Measurements from ENCODE around the gene MCC.

The MCC gene

DNA sequence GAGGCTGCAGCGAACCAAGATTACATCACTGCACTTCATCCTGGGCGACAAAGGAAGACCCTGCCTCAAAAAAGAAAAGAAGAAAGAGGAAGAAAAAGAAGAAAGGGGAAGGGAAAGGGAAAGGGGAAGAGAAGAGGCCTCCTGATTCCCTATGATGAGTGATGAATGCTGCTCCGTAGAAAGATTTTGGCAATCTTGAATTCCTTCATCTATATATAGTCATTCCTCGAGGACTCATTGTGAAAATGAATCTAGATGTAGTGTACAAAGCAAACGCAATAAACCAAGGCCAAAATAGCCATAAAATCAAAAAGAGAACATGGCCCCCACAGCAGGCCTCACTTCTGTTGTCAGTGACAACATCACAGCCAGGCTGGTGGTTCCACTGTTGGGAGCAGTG, 293.7 kb downstream of the MCC start:
- no peak for DNase-seq

DNA sequence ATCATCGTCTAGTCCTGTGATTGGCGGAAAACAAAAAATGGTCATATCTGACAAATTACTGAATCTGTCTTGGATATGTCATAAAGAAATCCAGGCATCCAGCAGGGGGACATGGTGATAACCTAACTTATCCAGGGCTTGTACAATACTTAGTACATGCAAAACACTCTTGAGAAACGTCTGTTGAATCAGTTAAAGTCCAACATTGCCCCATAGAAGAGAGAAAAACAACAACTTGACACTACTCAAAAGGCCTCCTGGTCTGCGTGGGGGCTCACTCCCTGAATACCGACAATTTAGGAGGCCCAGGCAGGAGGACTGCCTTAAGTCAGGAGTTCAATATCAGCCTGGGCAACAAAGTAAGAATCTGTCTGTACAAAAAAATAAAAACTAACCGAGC, 294.1 kb downstream of the MCC start:
- no peak for DNase-seq

DNA sequence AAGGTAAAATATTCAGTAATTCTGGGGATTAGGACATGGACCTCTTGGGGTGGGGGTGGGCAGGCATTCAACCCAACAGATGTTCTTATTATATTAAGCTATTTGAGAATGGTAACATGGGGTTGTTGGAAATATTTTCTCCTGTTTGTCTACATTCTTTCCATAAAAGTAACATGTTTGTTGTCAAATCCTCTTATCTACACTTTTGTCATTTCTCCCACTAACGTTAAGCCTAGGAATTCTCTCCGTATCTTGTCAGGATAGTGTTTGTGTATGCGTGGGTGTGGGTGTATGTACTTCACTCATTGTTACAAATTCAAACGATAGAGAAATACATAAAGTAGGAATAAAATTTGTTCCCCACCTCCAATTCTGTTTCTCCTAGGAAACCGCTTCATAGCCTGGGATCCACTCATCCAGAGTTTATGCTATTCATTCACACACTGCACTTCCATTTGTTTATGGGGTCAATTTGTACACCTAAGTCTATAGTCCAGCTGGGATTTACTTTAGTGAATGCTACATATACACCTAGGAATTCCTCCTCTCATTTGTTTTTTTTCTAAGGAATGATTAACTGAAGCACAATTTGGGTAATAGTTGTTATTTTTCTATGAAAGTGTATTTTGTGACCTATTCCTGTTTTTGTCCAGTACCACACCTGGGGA, 294.8 kb downstream of the MCC start:
- DNase-seq: no peak

DNA sequence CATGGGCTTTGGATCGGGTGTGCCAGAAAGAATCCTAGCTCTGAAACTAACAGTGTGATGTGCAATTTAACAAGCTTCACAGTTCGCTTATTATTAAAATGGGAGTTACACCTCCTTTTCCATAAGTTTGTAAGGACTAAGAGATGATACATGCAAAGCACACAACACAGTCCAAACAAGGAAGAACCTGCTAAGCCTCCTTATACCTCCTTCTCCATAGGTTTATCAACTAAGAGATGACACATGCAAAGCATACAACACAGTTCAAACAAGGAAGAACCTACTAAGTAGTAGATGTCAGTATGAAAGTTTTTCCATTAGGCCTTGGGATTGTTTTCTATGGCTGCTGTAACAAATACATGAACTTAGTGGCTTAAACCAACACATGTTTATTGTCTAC, 295.7 kb downstream of the MCC start:
- no peak for DNase-seq

DNA sequence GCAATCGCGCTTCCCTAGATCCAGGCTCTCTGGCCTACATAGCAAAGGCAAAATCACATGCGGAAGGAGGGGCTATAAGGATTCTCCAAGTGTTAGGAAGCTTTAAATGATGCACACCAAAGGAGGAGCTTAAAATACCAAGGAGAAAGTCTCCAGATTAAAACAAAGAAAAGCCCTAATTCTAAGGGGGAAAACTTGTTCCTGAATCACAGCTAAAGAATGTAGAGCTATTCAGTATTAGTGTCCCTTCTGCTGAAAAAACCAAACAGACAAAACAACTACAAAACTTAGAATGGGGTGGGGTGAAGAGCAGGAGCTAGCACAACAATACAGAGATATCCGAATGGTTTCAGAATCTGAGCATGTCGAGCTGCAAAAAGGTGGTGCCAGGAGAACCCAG, 297.9 kb downstream of the MCC start:
- DNase-seq: no peak

DNA sequence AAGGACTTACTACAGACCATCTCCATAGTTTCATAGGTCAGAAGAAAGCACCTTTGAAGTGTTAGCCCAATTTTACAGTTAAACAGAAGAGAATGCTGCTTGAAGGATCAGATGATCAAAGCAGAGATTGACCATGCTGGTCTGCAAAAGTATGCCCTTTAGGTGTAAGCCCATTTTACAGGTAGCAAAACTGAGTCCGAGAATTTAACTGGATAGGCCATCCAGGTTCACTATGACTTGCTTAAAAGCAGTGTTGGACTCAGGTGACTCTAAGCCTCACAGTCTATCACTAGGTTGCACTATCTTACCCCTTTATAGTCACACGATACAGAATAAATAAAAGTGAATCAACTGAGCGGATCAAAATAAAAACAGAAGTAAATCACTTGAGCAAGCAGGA, 299.0 kb downstream of the MCC start:
- DNase-seq: no peak

DNA sequence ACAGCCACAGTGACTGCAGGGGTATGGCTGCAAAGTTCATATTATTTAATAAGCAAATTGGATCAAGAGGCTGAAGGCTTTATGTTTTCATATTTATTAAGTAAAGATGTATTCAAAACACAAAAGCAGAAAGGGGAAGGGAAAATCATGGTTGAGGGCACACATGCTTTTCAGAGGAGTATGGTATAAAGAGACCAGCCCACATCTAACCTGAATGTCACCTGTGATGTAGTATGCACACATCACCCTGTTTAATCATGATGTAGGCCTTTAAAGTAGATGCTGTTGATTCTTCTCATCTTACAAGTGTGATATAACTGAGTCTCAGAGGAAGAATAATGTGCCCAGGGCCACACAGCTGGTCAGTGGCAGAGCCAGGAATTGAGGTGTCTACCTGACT, 299.8 kb downstream of the MCC start:
- DNase-seq: no peak

DNA sequence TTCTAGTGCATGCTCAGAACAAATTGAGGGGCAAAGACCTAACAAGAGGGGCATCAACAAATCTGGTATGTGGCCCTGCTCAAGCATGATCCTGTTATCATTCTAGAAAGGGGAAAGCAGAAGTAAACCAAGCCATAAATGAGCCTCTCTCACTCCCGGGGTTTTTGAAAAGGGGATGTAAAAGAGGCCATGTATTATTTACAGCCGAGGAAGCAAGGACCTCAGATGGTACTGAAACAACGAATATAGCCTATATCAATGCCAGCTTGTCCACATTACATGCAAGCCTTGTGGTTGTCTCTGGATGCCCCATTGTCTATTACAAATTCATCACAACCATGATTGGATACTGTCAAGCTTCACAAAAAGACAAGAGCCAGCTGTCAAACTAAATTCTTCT, 300.3 kb downstream of the MCC start:
- DNase-seq: no peak

DNA sequence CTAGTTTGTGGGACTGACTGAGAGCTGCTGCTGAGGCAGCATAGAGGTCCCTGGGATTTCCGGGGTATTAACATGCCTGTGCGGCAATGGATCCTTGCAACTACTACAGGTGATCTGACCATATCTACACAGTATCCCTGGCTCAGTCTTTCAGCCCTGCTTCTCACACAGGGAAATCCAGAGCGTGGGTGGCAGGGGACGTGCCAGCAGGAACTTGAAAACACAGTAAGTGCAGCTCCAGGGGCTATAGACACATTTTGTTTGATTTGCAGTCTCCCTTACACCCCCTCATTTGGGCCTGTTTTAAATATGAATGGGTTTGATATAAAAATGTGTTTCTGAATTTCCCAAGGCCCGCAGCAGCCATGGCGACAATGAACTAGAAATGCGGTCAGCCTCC, 302.2 kb downstream of the MCC start:
- DNase-seq: no peak

DNA sequence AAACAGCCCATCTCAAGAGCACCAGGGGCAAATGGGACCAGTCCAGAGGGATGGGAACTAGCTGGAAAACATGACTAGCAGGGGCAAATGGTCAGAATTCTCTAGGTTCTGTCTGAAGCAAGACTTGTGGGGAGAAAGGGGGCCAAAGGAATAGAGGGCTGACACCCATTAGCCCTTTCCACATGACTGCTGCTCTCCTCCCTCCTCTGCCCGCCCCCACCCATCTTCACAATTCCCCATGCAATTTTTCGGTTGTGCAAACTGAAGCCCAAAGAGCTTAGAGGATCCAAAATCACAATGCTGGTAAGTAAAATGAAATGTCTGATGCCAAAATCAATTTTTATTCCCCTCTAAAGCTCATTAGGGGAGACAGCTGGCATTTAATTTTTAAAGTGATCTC, 304.6 kb downstream of the MCC start:
- DNase-seq: no peak

DNA sequence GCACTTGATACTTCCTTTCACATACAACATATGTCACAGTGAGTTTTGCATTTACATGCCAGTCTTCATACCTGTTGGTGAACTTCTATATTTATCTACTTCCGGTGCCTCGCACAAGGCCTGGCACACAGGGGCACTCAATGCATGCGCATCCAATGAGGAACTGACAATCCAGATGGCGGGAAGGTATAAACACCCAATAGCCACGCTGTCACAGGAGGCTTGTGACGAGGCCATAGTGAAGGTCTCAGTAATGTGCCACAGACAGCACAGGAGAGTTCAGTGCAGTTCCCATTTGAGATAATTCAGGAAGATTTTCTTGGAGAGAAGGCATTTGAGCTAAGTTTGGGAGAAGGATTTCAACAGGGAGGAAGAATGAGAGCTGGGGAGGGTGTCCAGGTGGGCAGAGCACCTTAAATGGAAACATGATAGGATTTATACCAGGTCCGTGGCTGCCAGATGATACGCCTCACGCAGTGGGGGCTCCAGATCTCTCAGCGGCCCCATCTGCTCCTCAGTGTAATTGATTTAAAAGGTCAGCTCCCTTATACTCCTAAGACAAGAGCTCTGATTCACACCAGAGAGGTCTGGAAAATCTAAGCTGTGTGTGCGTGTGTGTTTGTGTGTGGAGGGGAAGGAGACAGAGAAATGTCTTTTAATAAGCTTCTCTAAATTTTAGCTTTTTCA, 305.5 kb downstream of the MCC start:
- DNase-seq: no peak

DNA sequence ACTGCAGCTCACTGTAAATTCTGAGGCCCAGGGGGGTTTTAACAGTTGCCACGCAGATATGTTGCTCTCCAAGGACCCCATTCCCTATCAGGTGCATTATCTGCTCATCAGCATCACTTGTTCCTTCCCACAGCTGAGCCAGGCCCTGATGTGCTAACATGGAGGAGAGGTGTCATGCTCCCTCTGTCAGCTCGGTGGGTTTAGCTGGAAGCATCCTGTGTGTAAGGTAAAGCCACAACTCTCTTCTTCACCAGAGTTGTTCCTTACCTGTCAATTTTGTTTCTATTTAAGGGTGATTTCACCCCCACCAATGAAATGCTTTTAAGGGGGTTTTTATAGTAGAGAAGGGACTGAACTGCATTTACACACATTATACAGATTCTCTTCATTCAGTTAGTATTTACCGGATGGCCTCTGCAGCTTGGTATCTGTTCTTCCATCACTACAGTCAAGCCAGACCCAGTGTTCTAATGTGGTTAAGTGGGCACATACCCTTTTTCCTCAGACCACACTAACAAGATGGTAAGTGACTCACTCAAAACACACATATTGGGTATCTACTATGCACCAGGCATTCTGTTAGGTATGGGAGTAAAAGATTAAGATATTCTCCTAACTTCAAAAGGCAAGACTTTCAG, 306.3 kb downstream of the MCC start:
- no peak for DNase-seq

DNA sequence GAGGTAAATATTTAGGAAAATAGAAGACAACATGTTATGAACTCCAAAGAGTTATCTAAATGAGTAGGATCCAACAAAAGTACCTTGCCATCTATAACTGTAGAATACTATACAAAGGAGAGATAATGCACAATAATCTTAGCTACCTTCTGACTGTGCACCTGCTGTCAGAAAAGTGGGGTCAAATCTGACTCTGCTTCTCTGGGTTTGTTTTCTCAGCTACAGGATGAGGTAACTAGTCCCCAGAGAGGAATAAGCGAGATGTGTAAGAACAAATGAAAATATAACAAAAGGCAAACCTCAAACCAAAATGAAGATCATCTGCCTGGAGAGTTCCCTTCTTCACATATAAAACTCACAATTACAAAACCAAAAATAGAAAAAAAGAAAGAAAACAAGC, 306.8 kb downstream of the MCC start:
- no peak for DNase-seq

DNA sequence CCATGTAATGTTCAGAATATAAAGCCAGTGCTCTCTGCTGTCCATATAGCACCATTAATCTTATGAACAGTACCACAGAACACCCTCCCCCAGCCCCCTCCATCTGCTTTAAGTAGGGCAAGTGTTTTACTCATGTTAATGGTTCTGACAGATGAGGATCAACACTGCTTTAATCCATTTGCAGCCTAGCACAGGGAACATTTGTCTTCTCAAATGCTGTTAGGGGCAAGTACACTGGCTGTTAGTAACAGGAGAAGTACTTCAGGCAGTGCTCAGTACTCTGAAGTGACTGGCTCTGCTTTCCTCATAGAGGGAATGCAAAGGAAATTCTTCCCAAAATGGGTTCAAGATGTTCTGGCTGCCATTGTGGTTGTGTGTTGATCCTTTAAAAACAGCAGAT, 309.1 kb downstream of the MCC start:
- no peak for DNase-seq

DNA sequence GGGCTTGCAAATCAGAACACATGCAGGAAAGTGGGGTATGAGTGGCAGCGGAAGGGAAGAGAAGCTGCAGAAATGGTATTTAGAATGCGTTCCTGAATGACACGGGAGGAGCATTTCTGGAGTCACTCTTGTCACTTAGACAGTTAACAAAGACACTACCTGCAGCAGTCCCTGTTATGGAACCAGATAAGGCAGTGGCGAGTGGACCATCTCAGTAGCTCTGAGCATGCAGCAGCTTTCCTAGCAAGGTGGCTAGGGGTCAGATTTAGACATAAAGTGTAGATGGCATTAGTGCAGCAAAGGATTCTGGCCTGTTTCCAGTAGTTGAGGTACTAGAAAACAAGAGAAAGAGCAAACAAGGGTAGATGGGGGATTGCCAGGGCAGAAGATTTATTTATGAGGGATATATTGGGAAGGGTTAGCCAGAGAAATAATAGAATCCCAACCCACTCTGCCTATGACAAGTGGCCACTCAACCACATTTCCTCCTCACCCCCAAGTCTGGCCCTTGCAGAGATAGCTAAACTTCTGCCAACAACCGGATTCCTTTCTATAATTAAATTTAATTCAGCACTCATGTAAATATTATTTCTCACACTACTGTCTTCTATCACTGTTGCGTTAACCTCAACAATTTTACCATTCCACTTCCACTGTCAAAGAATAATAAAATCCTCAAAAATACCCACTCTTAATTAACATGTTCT, 310.0 kb downstream of the MCC start:
- no peak for DNase-seq

DNA sequence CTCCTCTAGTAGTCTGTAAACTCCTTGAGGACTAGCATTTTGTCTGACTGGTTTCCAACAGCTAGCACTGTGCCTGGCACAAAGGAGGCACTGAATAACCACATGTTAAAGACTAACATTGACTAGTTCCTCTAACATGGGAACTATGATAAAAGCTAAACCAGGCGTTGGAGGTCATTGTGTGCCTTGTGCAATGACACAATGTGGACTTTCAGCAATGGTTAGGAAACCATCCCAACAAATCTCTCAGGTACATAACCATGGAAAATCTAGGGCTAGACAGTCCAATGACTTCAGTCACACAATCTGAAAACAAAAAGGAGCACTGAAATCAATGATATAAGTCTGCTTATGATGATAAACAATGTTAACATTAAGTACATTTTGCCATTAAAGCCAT, 311.0 kb downstream of the MCC start:
- no peak for DNase-seq

DNA sequence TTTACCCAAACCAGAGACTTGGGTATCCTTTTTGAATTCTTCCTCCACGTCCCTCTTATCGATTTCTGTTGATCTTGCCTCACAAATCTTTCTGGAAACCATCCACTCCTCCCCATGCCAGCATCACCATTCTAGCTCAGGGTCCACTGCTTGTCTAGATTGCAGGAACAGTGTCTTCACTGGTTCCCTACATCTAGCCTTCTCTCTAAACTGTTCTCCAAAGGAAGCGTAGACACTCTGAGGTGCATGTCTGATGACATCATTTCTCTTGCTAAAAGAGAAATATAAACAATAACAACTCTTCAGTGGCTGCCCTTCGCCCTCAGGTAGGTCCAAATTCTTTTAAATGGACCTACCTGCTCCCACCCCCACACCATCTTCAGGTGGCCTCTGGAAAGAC, 311.5 kb downstream of the MCC start:
- no peak for DNase-seq

DNA sequence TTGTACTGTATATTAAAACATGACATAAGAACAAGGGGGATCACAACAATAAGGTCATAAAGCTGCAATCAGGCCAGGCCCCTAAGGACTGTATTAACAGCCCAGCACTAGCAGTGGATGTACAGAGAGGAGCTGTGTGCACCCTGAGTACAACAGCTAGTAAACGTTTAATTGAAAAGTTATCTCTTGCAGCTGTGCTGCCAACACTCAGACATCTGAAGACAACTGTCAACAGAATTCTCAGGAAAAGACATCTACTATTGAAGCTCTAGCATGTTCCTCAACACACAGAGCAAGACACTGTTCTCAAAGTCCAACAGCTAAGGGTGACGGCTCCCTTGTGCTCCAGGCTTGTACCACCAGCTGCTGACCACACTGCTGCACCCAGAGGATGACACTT, 312.1 kb downstream of the MCC start:
- no peak for DNase-seq

DNA sequence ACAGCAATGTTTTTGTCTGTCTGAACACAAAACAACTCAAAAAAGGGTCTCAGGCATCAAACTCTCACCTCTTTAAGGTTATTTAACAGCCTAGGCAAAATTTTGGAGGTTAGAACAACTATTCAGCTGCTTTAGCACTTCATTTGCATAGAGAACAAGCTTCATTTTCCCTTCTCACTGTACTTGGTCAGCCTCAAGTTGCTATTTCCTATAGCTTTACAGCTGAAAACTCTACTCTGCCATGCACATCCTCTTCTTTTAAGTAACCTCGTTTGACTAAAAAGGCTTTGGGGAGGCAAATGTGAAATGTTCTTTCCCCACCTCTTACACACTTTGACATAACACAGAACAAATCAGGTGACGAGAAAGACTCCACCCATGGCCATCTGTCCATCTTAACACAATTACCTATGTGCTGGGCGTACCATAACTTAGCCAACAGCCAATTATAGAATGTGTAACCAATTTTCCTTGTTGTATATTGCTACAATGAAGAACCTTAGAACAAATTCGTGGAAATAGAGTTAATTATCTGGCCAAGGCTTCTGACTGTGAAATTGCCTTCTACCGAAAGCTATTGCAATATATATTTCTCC, 315.9 kb downstream of the MCC start:
- no peak for DNase-seq

DNA sequence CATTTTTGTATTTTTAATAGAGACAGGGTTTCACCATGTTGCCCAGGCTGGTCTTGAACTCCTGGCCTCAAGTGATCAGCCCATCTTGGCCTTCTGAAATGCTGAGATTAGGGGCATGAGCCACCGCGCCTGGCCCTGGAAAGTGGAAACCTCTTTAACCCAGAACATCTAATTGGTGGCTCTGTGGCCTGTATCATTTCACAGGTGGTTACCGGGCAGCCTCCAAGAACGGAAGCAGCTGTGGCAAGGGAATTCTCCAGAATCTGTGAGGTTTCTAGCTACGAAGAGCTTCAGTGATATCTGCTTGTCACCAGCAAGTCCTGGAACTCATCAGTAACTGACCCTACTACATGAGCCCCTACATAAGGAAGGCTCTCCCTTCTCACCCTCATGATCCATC, 316.7 kb downstream of the MCC start:
- no peak for DNase-seq

DNA sequence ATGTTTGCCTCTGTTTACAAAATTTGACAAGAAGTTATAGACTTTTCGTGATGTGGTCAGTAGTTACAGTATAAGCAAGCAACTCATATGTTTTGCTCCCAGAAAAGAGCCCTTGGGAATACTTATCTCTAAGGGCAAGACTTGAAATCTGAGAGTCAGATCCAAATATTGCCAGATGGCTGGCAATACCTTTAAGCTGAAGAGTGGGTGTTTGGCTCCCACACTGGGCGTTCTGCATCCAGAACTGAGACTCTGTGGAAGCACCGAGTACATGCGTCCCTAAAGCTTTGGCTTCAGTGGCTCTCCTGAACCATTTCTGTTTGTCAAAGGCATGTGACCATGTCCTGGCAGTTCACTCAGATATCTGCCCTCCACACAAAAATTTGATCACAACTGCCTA, 317.5 kb downstream of the MCC start:
- DNase-seq: no peak

DNA sequence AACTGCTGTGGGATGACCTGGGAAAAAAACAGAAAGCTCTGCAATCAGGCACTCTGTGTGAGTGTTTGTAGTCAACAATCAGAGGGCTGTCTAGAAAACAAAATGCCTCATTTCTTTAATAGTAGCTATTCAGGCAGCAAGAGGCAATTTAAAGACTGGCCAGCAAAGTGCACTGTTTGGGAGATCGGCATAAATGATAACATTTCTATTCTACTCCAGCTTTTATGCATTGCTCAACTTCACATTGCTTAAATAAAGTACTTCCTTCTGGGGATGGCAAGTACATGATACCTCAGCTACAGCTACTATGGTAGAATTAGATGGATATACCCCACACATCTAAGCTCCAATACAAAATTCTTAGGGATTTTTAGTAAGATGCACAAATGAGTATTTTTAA, 318.5 kb downstream of the MCC start:
- DNase-seq: no peak

DNA sequence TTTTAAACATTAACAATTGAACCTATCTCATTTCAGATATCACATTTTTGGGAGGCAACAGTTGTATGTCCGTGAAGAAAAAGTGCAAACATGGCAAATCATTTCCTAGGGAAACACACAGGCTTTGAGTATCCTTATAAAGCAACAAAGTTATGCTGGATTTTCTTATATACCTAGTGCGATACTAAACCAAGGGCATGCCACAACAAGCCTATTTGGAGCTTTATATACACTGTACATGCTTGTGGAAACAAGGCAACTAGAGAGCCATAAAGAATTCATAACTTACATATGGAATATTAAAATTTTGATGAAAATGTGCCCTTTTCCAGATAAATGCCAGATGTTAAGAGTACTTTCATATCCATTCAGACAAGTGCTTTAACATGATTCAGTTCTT, 320.3 kb downstream of the MCC start:
- DNase-seq: no peak

All from effector CD8-positive, alpha-beta T cell (primary cell).